GM12878 (cell line): Measurements from ENCODE around the gene TLE3. TPM values are rescaled to one million over a fixed set of nuclear protein-coding genes. Genes with fewer than 3 reads are reported as not detected.

ENCODE experiments used
- ATAC-seq: fragments of 200-7000 bp; cut with Tn5 transposase; 3 replicates; pipeline ENCODE4 v1.9.1; 2020; ENCODE audit warnings: mild to moderate bottlenecking, moderate library complexity
- BruUV-seq: library from RNA; stranded (reverse); fragments of 400-500 nt; replicated peaks from 2 replicates; lab custom pipeline; 2021; lab: Mats Ljungman, UMichigan
- CTCF ChIA-PET: fragments of 300-600 bp; sonication (Branson Sonifier 250); formaldehyde crosslinking; extraction: SDS; loops from one replicate; lab custom pipeline; 2021; ENCODE audit warnings: inconsistent platforms; lab: Yijun Ruan, JAX
- POLR2A ChIA-PET: fragments of 350-600 bp; formaldehyde crosslinking; extraction: SDS; loops from one replicate; lab custom pipeline; 2021; ENCODE audit warnings: inconsistent platforms; lab: Charles Lee
- RAD21 ChIA-PET: fragments of 300-600 bp; sonication (Branson Sonifier 250); formaldehyde crosslinking; loops from one replicate; lab custom pipeline; 2023; ENCODE audit warnings: antibody characterized with exemption; ENCODE audit not compliant: unreplicated experiment; lab: Charles Lee
- SMC1A ChIA-PET: fragments of 300-600 bp; sonication (Branson Sonifier 250); formaldehyde crosslinking; loops from one replicate; lab custom pipeline; 2023; ENCODE audit not compliant: unreplicated experiment, uncharacterized antibody; lab: Charles Lee
- DNase-seq: peaks from one replicate; pipeline ENCODE4 v3.0.0-alpha.2; 2011; ENCODE audit warnings: low read depth, low spot score
- FAIRE-seq: peaks from 3 replicates; lab custom pipeline; 2011; peaks lifted over from hg19 to GRCh38; lab: Jason Lieb, UNC
- H2AFZ ChIP-seq: 2 replicates; pipeline ENCODE4 v1.6.0; 2011; ENCODE audit warnings: low read depth, low read length, control low read depth; ENCODE audit not compliant: control insufficient read depth
- H3K27ac ChIP-seq: 2 replicates; pipeline ENCODE4 v1.5.1; 2011; ENCODE audit warnings: control low read depth; ENCODE audit not compliant: control insufficient read depth, insufficient read depth
- H3K27me3 ChIP-seq, 2 experiments: replicated peaks in 1 of 2; 2 replicates each; pipeline versions ENCODE4 v1.6.0 to v1.6.1; 2011; ENCODE audit warnings: low read length in 1 of 2; ENCODE audit not compliant: control insufficient read depth in 2 of 2, insufficient read depth in 2 of 2
- H3K36me3 ChIP-seq, 2 experiments: 2 replicates each; pipeline ENCODE4 v1.5.1; 2011; ENCODE audit warnings: low read length in 1 of 2; ENCODE audit not compliant: control insufficient read depth in 2 of 2, insufficient read depth in 2 of 2
- H3K4me1 ChIP-seq: 2 replicates; pipeline ENCODE4 v1.6.1; 2011; ENCODE audit warnings: mild to moderate bottlenecking, low read length, moderate library complexity, mixed read lengths; ENCODE audit not compliant: control insufficient read depth, insufficient read depth
- H3K4me2 ChIP-seq: 2 replicates; pipeline ENCODE4 v1.6.0; 2011; ENCODE audit warnings: control low read depth; ENCODE audit not compliant: control insufficient read depth, insufficient read depth
- H3K4me3 ChIP-seq: fragments of 200-600 bp; sonication (generic); 2 replicates; pipeline ENCODE4 v1.5.1; 2016
- H3K79me2 ChIP-seq: 2 replicates; pipeline ENCODE4 v1.6.0; 2011; ENCODE audit warnings: low read length; ENCODE audit not compliant: control insufficient read depth, insufficient read depth
- H3K9ac ChIP-seq: 2 replicates; pipeline ENCODE4 v1.8.0; 2011; ENCODE audit warnings: low read length, control low read depth, mixed read lengths; ENCODE audit not compliant: control insufficient read depth, insufficient read depth
- H3K9me3 ChIP-seq: replicated peaks from 3 replicates; pipeline ENCODE4 v1.5.1; 2011; ENCODE audit warnings: mild to moderate bottlenecking, low read length; ENCODE audit not compliant: control insufficient read depth, insufficient read depth
- H4K20me1 ChIP-seq: 2 replicates; pipeline ENCODE4 v1.6.0; 2011; ENCODE audit not compliant: control insufficient read depth, insufficient read depth
- CHD2 ChIP-seq: IDR thresholded peaks from 2 replicates; pipeline ENCODE4 v1.6.1; 2011; ENCODE audit warnings: low read depth, low read length, improper control_type of control experiment, borderline replicate concordance
- ESRRA ChIP-seq: IDR thresholded peaks from 2 replicates; pipeline ENCODE4 v1.6.1; 2012; ENCODE audit warnings: mild to moderate bottlenecking, low read length, improper control_type of control experiment
- IKZF2 ChIP-seq, 2 experiments: fragments of 450-650 bp; IDR thresholded peaks; 2 replicates each; pipeline ENCODE4 v1.6.1; 2017; ENCODE audit warnings: mild to moderate bottlenecking in 2 of 2, moderate library complexity in 2 of 2
- IRF4 ChIP-seq: IDR thresholded peaks from 2 replicates; pipeline ENCODE4 v1.6.1; 2011; ENCODE audit warnings: low read depth, low read length
- SIX5 ChIP-seq: IDR thresholded peaks from 2 replicates; pipeline ENCODE4 v1.6.1; 2011; ENCODE audit warnings: mild to moderate bottlenecking, low read depth, low read length, moderate library complexity; ENCODE audit not compliant: severe bottlenecking
- SMAD1 ChIP-seq: fragments of 450-650 bp; IDR thresholded peaks from 2 replicates; pipeline ENCODE4 v1.6.1; 2018; ENCODE audit warnings: mild to moderate bottlenecking, low read depth; ENCODE audit not compliant: partially characterized antibody
- SRF ChIP-seq, 2 experiments: IDR thresholded peaks; 2 replicates each; pipeline ENCODE4 v1.6.1; 2011; ENCODE audit warnings: low read depth in 2 of 2, low read length in 2 of 2, mild to moderate bottlenecking in 1 of 2, moderate library complexity in 1 of 2
- STAT1 ChIP-seq: fragments of 450-650 bp; conservative IDR thresholded peaks from 2 replicates; pipeline ENCODE4 v1.6.1; 2014; ENCODE audit warnings: antibody characterized with exemption, mild to moderate bottlenecking
- ZBED1 ChIP-seq: IDR thresholded peaks from 2 replicates; pipeline ENCODE4 v1.6.1; 2016; ENCODE audit warnings: borderline replicate concordance
- WGBS: methylation state at CpG from one replicate; pipeline ENCODE4 v1.1.6; 2016; ENCODE audit warnings: low lambda C conversion rate; ENCODE audit not compliant: insufficient replicate concordance, insufficient coverage; ENCODE audit errors: missing lambda C conversion rate; 5-methylcytosine and 5-hydroxymethylcytosine counted together
- in situ Hi-C: fragments of 300-500 bp; cut with MboI; formaldehyde crosslinking; loops from 9 replicates; pipeline ENCODE4 v1.14.3; 2018; ENCODE audit warnings: mixed read lengths
- intact Hi-C: fragments of 100-400 bp; cut with micrococcal nuclease; formaldehyde crosslinking; loops from one replicate; pipeline ENCODE4 v1.14.2; 2022; ENCODE audit not compliant: unreplicated experiment
- polyA plus RNA-seq, 11 experiments: library from polyadenylated mRNA; depleted of rRNA in 4 of 11; unstranded in 6 of 11; stranded (reverse) in 5 of 11; fragments of >200 nt; fragmentation: Nextera tagmentation in 4 of 11; fragmentation: Illumina TruSeq in 1 of 11; extraction: Ambion mirVana in 4 of 11; extraction: Trizol in 1 of 11; gene quantifications; 1 replicate in 1 of 11; 2 replicates in 10 of 11; pipeline versions ENCODE4 v1.2.1 to v1.2.3, GENCODE V29; 2011 to 2016; ENCODE audit warnings: inconsistent platforms in 2 of 11, missing spikeins in 2 of 11, low read depth in 1 of 11
- total RNA-seq, 4 experiments: library from RNA; depleted of rRNA in 3 of 4; stranded (reverse); fragments of >200 nt in 3 of 4; fragmentation: Illumina TruSeq in 1 of 4; extraction: Trizol in 1 of 4; gene quantifications; 2 replicates each; pipeline versions ENCODE4 v1.2.1 to v1.2.3, GENCODE V29; 2013 to 2021
- TF ChIP-seq, protein P1 (sequence below): fragments of 450-650 bp; IDR thresholded peaks from 2 replicates; pipeline ENCODE4 v1.6.1; 2016; ENCODE audit warnings: mild to moderate bottlenecking
- TF ChIP-seq, protein P2 (sequence below): fragments of 450-650 bp; IDR thresholded peaks from 2 replicates; pipeline ENCODE4 v1.6.1; 2017; ENCODE audit warnings: mild to moderate bottlenecking, moderate library complexity
- TF ChIP-seq, protein P3 (sequence below): fragments of 450-650 bp; IDR thresholded peaks from 2 replicates; pipeline ENCODE4 v1.6.1; 2016; ENCODE audit warnings: mild to moderate bottlenecking
- TF ChIP-seq, protein P4 (sequence below): fragments of 450-650 bp; IDR thresholded peaks from 2 replicates; pipeline ENCODE4 v1.6.1; 2017; ENCODE audit warnings: borderline replicate concordance
- TF ChIP-seq, protein P5 (sequence below), 3 experiments: IDR thresholded peaks in 2 of 3; conservative IDR thresholded peaks in 1 of 3; 2 replicates each; pipeline ENCODE4 v1.5.1; 2011; ENCODE audit warnings: low read depth in 3 of 3, low read length in 3 of 3, mild to moderate bottlenecking in 3 of 3, control low read depth in 2 of 3, moderate library complexity in 2 of 3, inconsistent platforms in 1 of 3, mixed read lengths in 1 of 3; ENCODE audit not compliant: control insufficient read depth in 2 of 3, insufficient read depth in 1 of 3; ENCODE audit errors: extremely low read depth in 1 of 3

The TLE3 gene
- total and polyA plus RNA-seq, 10 of the 15 experiments (the other 5 are each of a cell fraction or from before 2014, with no cell fraction given) = 1.2 to 65.5 (median 9.7) TPM

DNA sequence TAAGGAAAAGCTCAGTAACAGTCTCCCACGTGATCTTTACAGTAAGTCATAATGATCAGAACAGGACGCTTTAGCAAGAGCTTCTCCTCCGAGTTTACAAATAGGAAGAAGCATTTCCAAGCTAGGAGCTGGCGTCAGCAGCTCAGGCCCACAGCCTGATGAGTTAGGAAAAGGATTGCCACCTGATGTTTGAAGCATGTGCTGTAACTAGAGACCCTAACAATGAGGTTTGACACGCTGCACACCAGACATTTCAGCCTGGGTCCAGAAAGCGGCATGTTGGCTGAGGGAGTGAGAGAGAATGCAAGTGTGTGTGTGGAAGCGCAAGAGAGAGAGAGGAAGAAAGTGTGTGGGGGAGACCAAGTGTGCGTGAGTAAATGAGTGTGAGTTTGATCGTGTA lies 47.3 kb downstream of the TLE3 start:
- ChIA-PET RAD21 (no interaction called here), CTCF (no interaction called here), POLR2A (no interaction called here), SMC1A (no interaction called here)
- Histone ChIP-seq H3K4me3 (no peak overlapping the region), H3K27me3 (no peaks in the 10 kb centered on the region), H3K27ac (no peak overlapping the region), H3K4me2 (no peak overlapping the region), H3K79me2 (no peaks in the 10 kb centered on the region), H3K9me3 (no peaks in the 10 kb centered on the region), H3K36me3 (peaks cover 26 to 29% of the 10 kb centered on the region in 2 experiments), H2AFZ (no peak overlapping the region), H4K20me1 (no peaks in the 10 kb centered on the region; the same call in 1 of the 2 replicates), H3K9ac (no peak overlapping the region), H3K4me1 (no peaks in the 10 kb centered on the region)
- intact Hi-C loops = no loop called here
- in situ Hi-C loops = no loop called here
- 96% methylated on average over 9 of the region's 9 CpGs for WGBS
- no peak for FAIRE-seq
- ATAC-seq = no peak
- no peak for DNase-seq
- no TSS peak for BruUV-seq
- TF ChIP-seq, protein P1, sequence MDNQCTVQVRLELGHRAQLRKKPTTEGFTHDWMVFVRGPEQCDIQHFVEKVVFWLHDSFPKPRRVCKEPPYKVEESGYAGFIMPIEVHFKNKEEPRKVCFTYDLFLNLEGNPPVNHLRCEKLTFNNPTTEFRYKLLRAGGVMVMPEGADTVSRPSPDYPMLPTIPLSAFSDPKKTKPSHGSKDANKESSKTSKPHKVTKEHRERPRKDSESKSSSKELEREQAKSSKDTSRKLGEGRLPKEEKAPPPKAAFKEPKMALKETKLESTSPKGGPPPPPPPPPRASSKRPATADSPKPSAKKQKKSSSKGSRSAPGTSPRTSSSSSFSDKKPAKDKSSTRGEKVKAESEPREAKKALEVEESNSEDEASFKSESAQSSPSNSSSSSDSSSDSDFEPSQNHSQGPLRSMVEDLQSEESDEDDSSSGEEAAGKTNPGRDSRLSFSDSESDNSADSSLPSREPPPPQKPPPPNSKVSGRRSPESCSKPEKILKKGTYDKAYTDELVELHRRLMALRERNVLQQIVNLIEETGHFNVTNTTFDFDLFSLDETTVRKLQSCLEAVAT = no peak
- no peak for TF ChIP-seq IRF4
- TF ChIP-seq SMAD1 = no peak
- TF ChIP-seq, protein P2, sequence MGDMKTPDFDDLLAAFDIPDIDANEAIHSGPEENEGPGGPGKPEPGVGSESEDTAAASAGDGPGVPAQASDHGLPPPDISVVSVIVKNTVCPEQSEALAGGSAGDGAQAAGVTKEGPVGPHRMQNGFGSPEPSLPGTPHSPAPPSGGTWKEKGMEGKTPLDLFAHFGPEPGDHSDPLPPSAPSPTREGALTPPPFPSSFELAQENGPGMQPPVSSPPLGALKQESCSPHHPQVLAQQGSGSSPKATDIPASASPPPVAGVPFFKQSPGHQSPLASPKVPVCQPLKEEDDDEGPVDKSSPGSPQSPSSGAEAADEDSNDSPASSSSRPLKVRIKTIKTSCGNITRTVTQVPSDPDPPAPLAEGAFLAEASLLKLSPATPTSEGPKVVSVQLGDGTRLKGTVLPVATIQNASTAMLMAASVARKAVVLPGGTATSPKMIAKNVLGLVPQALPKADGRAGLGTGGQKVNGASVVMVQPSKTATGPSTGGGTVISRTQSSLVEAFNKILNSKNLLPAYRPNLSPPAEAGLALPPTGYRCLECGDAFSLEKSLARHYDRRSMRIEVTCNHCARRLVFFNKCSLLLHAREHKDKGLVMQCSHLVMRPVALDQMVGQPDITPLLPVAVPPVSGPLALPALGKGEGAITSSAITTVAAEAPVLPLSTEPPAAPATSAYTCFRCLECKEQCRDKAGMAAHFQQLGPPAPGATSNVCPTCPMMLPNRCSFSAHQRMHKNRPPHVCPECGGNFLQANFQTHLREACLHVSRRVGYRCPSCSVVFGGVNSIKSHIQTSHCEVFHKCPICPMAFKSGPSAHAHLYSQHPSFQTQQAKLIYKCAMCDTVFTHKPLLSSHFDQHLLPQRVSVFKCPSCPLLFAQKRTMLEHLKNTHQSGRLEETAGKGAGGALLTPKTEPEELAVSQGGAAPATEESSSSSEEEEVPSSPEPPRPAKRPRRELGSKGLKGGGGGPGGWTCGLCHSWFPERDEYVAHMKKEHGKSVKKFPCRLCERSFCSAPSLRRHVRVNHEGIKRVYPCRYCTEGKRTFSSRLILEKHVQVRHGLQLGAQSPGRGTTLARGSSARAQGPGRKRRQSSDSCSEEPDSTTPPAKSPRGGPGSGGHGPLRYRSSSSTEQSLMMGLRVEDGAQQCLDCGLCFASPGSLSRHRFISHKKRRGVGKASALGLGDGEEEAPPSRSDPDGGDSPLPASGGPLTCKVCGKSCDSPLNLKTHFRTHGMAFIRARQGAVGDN = no peak
- TF ChIP-seq IKZF2 (IDR thresholded peaks at IDR 0.05) = no peak
- no peak for TF ChIP-seq SRF (IDR thresholded peaks at IDR 0.05; ENCODE audit: low read depth in 2 of 2, low read length in 2 of 2)
- TF ChIP-seq SIX5 = no peak
- TF ChIP-seq, protein P3, sequence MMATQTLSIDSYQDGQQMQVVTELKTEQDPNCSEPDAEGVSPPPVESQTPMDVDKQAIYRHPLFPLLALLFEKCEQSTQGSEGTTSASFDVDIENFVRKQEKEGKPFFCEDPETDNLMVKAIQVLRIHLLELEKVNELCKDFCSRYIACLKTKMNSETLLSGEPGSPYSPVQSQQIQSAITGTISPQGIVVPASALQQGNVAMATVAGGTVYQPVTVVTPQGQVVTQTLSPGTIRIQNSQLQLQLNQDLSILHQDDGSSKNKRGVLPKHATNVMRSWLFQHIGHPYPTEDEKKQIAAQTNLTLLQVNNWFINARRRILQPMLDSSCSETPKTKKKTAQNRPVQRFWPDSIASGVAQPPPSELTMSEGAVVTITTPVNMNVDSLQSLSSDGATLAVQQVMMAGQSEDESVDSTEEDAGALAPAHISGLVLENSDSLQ = no peak
- TF ChIP-seq, protein P4, sequence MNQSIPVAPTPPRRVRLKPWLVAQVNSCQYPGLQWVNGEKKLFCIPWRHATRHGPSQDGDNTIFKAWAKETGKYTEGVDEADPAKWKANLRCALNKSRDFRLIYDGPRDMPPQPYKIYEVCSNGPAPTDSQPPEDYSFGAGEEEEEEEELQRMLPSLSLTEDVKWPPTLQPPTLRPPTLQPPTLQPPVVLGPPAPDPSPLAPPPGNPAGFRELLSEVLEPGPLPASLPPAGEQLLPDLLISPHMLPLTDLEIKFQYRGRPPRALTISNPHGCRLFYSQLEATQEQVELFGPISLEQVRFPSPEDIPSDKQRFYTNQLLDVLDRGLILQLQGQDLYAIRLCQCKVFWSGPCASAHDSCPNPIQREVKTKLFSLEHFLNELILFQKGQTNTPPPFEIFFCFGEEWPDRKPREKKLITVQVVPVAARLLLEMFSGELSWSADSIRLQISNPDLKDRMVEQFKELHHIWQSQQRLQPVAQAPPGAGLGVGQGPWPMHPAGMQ = no peak
- TF ChIP-seq ESRRA = no peak
- no peak for TF ChIP-seq CHD2
- no peak for TF ChIP-seq ZBED1
- TF ChIP-seq, protein P5, sequence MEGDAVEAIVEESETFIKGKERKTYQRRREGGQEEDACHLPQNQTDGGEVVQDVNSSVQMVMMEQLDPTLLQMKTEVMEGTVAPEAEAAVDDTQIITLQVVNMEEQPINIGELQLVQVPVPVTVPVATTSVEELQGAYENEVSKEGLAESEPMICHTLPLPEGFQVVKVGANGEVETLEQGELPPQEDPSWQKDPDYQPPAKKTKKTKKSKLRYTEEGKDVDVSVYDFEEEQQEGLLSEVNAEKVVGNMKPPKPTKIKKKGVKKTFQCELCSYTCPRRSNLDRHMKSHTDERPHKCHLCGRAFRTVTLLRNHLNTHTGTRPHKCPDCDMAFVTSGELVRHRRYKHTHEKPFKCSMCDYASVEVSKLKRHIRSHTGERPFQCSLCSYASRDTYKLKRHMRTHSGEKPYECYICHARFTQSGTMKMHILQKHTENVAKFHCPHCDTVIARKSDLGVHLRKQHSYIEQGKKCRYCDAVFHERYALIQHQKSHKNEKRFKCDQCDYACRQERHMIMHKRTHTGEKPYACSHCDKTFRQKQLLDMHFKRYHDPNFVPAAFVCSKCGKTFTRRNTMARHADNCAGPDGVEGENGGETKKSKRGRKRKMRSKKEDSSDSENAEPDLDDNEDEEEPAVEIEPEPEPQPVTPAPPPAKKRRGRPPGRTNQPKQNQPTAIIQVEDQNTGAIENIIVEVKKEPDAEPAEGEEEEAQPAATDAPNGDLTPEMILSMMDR (IDR thresholded peaks at IDR 0.05 in 2 of 3, conservative IDR thresholded peaks at IDR 0.05 in 1 of 3; ENCODE audit: control insufficient read depth in 2 of 3, extremely low read depth in 1 of 3, insufficient read depth in 1 of 3, low read depth in 3 of 3, low read length in 3 of 3) = no peak
- no peak for TF ChIP-seq STAT1
